ENCODE results near the gene CYB561A3. TPM values are rescaled to one million over a fixed set of nuclear protein-coding genes. Genes with fewer than 3 reads are reported as not detected.
"Not testable (repeated sequence)": the region's sequence is repeated elsewhere in the genome, so short reads cannot be mapped to it uniquely, and the experiment has no call there.

The CYB561A3 gene, protein sequence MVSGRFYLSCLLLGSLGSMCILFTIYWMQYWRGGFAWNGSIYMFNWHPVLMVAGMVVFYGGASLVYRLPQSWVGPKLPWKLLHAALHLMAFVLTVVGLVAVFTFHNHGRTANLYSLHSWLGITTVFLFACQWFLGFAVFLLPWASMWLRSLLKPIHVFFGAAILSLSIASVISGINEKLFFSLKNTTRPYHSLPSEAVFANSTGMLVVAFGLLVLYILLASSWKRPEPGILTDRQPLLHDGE
- total RNA-seq = 10 to 100 TPM; 80.6 to 80.8 TPM
- long read RNA-seq, transcript CYB561A3-201 (7 exons, 3,061 nt) = minor isoform, 63 of 280 reads
- long read RNA-seq, transcript CYB561A3-203 (7 exons, 1,803 nt) = major isoform, 164 of 280 reads
- long read RNA-seq, partial matches to known transcripts = 14 of 280 reads
- long read RNA-seq, other reads (novel, unspliced or antisense) = 37 of 280 reads

DNA sequence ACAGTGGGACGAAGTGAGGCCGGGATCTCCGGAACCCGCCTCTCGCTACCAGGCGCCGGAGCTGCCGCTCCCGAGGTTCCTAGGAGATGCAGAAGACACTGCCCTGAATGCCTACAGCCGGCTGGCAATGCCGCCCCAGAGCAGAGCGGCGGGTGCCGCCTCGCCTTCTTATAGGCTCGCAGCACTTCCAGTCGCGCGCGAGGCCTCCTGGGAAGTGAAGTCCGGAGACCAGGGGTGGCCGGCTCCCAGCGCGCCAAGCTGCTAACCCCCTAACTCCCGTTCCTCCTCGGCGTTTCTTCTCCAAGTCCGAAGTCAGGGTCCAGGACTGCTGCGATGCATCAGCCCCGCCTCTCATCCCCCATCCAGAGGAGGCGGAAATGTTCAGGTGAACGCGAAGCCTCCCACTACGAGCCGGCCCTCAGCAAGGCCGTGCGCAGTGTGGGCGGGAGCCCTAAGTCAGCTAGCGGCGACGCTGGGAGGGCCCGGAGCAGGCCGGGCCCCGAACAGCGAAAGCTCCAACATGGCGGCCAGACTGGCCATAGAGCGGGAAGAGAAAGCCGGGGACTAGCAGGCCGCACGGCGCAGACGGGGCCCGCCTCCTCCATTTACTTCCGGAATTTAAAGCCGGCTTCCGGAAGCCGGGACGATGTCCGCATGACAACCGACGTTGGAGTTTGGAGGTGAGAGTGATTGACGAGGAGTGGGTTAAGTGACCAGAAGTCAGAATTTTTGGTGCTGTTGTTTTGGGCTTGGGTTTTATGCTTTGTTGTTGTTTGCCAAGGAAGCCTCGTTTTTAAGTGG is at the start of gene CYB561A3, which contains the start of gene TMEM138:
CYB561A3 (minus strand) TSS at position 142 of the 801 bp plus-strand sequence. CDS start 5,169 bp downstream, outside the sequence.
TMEM138 (plus strand) TSS at position 634 of the 801 bp plus-strand sequence. CDS start 2,017 bp downstream, outside the sequence.
- DNase-seq (peak; percentile 93 to 95), ATAC-seq (peak; percentile 81)
- intact Hi-C loops (cut with DNase I, micrococcal nuclease) = no loop called here

DNA sequence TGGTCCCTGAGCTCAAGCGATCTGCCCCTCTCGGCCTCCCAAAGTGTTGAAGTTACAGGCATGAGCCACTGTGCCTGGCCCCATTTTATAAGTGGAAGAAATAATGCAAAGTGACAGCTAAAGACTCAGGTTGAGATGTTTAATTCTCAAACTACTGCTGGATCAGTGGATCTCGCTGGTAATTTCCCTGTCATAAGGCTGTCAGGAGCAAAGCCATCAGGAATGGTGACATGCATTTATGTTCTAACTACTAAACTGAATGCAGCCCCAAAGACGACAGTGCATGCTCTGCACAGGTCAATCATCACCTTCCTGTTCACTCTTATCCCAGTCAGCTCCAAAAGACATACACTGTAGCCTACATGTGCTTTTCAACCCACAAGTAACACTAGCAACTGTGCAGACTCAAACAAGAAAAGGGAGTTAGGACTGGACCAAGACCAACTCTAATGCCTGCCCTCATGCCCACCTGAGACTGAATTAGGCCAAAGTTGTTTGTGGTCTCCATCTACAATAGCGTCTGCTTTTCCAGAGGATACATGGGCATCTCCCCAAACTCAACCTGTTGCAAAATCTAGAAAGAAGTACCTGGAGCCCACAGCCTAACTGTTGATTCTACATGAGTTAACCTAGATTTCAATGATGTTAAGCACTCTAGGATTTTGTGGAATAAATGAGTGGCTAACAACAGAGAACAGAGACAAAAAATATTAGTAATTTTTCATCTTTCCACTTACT is 45.5 kb upstream of the CYB561A3 start:
- ATAC-seq (no peak), DNase-seq (no peak)
- intact Hi-C loops (cut with DNase I, micrococcal nuclease) = no loop called here

DNA sequence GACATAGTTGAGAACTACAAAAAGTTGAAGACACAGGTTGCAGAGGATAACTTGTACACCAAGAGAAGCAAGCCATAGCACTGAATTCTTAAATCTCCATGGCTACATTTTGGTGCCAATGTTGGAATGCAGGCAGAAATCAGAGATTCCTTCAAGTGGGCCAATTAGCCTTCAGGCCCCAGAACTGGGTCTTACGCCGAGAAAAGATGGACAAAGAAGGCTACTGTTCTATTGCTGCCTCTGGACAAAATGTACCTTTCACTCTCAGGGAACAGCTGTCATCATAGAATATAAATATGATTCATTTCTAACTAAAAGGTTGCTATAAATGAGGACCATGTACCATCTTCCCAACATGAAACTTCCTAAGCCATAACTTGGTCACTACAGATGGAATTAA is 44.4 kb upstream of the CYB561A3 start:
- DNase-seq (no peak), ATAC-seq (no peak)
- intact Hi-C loops (cut with DNase I, micrococcal nuclease) = no loop called here

DNA sequence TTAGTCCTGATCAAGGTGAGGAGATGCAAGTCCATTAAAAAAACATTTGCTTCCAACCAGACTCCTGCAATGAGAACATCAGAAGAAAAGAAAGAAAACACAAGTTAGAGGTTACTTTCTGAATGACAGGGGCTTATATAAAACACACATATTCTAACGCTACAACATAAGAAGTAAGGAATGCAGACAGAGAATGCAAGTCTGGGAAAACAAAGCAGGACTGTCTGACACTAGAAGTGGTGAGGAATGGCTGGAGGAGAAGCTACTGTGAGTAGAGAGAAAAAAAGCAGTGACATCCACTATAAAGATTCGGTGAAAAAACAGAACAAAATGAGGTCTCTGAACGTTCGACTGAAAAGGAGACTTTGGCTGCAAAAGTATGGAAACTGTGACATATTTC is 43.0 kb upstream of the CYB561A3 start:
- no peak for DNase-seq
- ATAC-seq = no peak
- intact Hi-C loops (cut with DNase I, micrococcal nuclease) = no loop called here

DNA sequence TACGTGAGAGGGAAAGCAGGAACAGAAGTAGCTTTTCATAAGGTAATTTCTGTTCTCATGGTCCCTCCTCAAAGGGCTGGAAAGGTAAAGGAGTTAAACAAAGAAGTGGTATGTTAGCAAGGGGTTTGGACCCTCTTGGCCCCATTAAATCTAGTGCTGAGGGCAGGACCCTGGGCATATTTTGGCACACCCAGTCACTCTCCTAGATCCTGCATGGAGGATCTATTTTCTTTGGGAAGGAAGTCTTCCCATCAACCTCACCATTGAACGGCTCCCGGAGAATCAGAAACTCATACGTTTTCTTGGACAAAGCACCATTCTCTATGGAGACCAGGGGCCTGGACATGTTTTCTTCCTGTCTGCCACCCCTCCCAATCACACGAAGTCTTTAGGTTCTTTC is 42.4 kb upstream of the CYB561A3 start:
- intact Hi-C loops (cut with DNase I, micrococcal nuclease) = no loop called here
- DNase-seq (no peak), ATAC-seq (no peak)

DNA sequence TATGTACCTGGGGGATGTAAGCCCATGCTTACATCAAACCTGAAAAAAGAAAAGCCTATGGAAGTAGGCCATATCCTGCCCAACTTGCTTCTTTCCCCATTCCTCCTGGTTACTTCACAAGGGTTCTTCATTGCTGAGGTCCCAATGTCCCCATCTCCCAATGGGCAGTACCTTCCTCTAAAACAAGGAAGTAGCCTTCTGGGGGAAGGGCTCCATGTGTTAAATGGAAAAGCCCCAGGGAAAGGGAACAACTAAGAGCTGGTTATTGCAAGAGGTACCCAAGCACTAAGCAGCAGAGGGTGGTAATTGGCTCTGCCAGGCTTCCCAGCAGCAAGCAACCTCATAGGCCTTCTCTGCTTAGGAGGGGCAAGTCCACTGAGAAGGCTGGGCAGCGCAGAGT is 42.0 kb upstream of the CYB561A3 start:
- ATAC-seq = no peak

DNA sequence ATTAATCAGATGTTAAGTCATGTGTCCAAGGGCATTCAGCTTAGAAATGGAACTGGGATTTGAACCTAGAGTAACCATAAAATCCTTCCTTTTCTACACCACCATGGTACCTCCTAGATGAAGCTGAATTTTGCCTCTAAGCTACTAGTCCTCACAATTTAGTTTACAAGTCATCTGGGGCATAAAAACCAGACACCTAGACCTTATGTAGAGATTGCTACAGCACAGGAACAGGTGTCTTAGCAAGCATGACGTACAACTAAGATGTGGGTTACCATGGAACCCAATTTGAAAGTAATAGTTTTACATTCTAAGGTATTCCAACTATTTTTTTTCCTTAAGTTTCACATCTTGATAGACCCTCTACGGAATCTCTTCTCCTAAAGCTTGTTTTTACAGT is 39.9 kb upstream of the CYB561A3 start:
- intact Hi-C loops (cut with DNase I, micrococcal nuclease) = no loop called here
- DNase-seq (no peak), ATAC-seq (no peak)

More for the DNA sequence above, 42.0 kb upstream of the CYB561A3 start:
- DNase-seq = no peak
- intact Hi-C loops (cut with DNase I, micrococcal nuclease) = no loop called here

DNA sequence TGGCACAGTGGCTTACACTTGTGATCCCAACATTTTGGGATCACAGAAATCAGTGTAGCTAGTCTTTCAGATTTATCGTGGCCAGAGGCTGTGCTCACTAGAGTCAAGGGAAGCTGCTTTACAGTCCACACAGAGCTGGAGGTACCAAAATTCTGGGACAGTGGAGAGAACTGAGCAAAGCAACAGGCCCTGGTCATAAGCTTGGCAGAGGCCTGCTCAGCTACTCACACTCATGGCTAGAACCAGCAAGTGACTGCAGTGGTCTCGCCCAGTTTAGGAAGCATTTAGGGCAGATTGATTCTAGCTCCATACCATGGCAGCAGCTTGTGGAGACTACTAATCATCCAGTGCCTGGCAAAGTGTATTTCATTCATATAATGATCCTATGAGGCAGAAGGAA is 39.5 kb upstream of the CYB561A3 start:
- intact Hi-C loops (cut with DNase I, micrococcal nuclease) = no loop called here
- ATAC-seq (peak; percentile 16), DNase-seq (no peak)

DNA sequence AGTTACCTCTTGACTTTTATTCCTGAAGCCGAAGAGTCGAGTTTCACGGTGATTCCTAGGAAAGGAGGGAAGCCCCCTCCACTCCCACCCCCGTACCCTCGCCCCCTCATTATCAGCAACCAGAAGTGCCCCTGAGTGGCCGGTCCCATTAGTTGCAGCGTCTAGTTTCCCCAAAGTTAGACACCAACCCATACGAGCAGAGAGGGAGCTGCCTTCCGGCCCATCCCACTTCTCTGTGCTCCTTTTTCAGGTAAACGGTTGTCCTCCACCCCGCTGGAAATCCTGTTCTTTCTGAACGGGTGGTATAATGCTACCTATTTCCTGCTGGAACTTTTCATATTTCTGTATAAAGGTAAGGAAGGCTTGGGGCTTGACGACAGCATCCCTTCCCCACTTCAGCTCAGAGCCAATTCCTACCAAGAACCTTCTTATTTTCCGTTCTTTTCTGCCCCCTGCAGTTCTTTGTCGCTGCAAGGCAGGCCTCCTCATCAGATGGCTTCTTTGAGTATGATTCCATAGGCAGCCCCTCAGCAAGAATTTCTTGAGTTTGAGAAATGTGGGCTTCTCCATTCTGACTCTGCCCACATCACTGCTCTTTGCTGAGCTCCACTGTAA is 31.4 kb upstream of the CYB561A3 start:
- ATAC-seq (peak; percentile 42), DNase-seq (no peak)
- intact Hi-C loops (cut with DNase I, micrococcal nuclease) = no loop called here

DNA sequence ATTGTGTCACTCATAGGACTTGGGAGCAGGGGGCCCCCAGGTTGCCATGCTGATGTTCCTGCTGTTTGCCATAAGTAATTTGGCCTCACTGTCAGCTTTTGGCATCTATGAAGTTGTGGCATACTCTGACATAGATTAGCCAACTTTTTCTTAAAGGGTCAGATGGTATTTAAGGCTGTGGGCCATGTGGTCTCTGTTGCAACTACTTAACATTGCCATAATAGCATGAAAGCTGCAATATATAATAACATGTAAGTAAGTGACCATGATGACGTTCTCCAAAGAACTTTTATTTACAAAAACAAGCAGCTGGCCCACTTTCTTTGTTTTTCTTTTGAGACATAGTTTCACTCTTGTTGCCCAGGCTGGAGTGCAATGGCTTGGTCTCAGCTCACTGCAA is 28.5 kb upstream of the CYB561A3 start:
- DNase-seq = no peak
- intact Hi-C loops (cut with DNase I, micrococcal nuclease) = no loop called here
- no peak for ATAC-seq

DNA sequence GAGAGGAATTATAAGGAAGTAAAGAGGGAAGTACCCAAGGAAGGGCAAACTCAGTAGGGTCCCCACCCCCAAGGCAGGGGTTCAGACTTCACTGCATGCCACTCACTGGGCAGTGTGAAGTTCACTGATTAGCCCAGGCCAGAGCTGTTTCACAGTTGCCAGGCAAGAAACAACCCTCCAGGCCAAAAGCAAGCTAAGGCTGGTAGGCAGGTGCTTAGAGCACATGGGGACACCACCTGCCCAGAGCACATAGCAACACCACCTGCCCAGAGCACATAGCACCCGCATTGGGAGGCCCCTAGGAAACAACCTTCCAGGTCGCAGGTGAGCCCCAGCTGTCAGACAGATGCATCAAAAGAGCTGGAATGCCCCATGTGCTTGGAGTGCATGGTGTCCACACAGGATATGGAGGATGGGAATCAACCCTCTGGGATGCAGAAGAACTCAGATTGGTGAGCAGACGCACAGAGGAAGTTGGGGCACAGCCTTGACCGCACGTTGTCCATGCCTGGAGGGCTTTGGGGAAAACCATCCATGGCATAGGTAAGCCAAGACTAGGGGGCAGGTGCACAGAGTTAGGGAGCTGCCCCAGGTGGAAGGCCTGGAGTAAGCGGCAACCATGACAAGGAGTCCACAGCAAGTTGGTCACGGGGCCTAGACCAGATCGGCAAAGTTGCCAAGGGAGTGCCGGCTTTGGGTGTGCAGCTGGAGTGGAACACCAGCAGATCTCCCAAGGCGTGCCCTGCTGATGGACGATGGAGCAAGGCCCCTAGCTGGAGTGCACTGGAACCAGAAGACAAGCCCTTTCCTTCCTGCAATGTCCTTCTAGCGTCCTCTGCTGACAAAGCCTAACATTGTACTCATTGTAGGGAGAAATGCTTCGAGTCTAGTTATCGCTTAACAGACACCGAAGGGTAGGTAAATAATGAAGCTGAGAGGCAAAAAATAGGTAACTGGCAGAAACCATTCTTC is 22.9 kb upstream of the CYB561A3 start:
- intact Hi-C loops (cut with DNase I, micrococcal nuclease) = loop anchor here (5.0 to 10.0 kb wide), 3 partner anchors 47 to 130 kb away; partner anchors contain the start of genes DDB1 (in 1 of the 2) and TKFC (in 1 of the 2)
- DNase-seq (no peak), ATAC-seq (peak; percentile 30)

DNA sequence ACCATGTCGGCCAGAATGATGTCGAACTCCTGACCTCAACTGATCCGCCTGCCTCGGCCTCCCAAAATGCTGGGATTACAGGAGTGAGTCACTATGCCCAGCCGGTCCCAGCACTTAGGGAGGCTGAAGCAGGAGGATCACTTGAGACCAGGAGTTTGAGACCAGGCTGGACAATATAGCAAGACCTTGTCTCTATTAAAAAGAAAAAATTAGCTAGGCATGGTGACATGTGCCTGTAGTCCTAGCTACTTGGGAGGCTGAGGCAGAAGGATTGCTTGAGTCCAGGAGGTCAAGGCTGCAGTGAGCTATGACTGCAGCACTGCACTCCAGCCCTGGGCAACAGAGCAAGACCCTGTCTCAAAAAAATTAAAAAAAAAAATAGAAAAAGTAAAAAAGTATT is 22.2 kb upstream of the CYB561A3 start:
- intact Hi-C loops (cut with DNase I, micrococcal nuclease) = loop anchor here (10.0 kb wide), 2 partner anchors 49 to 129 kb away; partner anchors contain the start of genes DDB1 (in 1 of the 2) and TKFC (in 1 of the 2)
- not testable (repeated sequence) for ATAC-seq, DNase-seq

DNA sequence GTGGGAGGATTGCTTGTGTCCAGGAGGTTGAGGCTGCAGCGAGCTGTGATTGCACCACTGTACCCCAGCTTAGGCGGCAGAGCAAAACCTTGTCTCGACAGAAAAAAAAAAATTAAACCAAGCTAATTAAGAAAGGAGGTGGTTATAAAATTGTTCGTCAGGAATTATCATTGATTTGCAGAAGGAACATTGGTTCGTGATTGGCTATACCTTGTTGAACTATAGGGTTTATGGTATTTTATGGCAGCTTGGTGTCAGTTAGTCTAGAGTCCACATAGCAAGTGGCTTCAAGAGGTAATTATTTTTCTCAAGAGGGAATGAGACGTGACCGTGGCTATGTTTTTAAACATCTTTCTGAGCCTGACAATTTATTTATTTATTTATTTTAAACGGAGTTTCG is 19.2 kb upstream of the CYB561A3 start:
- intact Hi-C loops (cut with DNase I, micrococcal nuclease) = loop anchor here (10.0 kb wide), 2 partner anchors 46 to 126 kb away; partner anchors contain the start of genes DDB1 (in 1 of the 2) and TKFC (in 1 of the 2)
- DNase-seq = no peak
- peak; percentile 84 for ATAC-seq

DNA sequence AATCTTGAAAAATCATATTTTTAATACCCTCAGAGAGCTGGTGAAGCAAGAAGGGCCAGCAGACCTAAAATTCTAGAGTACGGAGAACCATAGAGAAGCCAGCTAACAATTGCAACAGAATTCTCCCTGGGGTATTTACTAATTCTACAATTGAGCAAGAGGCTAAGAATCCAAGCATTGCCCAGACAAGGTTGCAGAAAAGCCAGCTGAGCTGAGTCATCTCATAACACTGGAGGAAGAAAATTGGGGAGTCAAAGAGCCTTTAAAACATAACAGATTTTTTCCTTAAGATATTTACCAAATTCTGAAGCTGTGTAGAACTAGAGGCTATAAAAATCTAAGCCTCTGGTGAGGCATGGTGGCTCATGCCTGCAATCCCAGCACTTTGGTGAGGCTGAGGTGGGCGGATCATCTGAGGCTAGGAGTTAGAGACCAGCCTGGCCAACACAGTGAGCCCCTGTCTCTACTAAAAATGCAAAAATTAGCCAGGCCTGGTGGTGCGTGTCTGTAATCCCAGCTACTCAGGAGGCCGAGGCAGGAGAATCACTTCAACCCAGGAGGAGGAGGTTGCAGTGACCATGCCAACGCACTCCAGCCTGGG is 17.1 kb upstream of the CYB561A3 start:
- intact Hi-C loops (cut with DNase I, micrococcal nuclease) = no loop called here
- DNase-seq (no peak), ATAC-seq (no peak)

DNA sequence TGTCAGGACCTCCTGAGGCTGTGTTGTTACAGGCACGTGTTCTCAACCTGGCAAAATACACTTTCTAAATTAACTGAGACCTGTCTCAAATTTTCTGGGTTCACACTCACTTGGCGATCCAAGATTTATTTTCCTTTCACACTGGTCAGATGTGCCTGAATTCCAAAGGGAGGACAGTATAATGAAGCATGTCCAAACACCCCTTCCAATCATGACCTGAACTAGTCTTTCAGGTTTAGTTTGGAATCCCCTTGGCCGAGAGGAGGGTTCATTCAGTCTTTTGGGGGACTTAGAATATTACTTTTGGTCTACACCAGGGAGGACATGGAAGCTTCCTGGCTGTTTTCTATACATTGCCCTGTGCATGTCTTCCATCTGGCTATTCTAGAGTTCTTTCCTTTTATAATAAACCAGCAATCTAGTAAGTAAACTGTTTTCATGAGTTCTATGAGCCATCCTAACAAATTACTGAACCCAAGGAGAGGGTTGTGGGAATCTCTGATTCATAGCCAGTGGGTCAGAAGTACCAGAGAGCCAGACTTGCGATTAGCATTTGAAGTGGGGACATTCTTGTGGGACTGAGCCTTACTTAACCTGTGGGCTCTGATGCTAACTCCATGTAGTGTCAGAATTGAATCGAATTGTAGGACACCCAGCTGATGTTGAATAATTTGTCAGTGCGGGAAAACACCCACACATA is 15.9 kb upstream of the CYB561A3 start:
- no peak for ATAC-seq
- no peak for DNase-seq
- intact Hi-C loops (cut with DNase I, micrococcal nuclease) = no loop called here

DNA sequence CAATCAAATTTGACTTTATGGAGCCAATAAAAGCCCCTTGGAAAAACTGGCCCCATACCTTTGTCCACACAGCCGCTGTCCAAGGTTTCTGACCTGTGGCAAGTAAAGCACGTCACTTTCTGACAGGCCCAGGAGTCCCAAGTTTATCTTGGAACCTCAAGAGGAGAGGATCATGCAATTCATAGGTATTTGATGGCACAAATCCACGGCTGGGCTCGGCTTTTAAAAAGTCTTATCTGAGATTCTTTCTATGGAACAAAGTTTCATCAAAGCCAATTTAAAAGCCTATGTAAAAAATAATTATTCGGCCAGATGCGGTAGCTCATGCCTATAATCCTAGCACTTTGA is 14.1 kb upstream of the CYB561A3 start:
- ATAC-seq = peak; percentile 52
- DNase-seq = no peak
- intact Hi-C loops (cut with DNase I, micrococcal nuclease) = no loop called here
